Measurements from ENCODE around the gene LARP6. TPM values are rescaled to one million over a fixed set of nuclear protein-coding genes. Genes with fewer than 3 reads are reported as not detected.

Gene LARP6
- total and polyA plus RNA-seq, 2 of the 13 experiments (the other 11 are each of a cell fraction or from before 2014, with no cell fraction given) = 2.9 to 8.2 TPM

DNA sequence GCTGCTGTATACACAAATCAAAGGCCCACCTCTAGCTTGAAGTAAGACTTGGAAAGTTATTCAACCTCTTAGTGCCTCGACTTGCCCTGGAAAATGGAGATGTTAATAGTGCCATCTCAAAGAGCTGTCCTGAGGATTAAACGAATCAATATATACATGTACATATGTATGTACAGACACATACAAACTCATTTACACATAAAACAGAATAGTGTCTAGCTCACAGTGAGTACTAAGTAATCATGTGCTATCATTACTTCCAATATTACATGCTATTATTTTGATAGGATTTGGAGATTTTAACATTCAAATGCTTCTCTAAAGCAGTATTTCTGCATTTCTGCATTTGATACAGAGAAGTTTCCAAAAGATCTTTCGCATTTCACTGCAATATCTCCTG, 20.5 kb downstream of the LARP6 start:
- Histone ChIP-seq H3K4me1 (ENCODE audit: insufficient read depth, low read length) (peaks cover 38% of the 10 kb centered on the region), H4K20me1 (ENCODE audit: insufficient read depth, low read length) (no peaks in the 10 kb centered on the region), H3K4me2 (ENCODE audit: low read depth, low read length) (peak overlapping the region; percentile 68), H3K4me3 (replicated peaks in 1 of 3; ENCODE audit: insufficient read depth in 1 of 3, low read depth in 2 of 3, low read length in 3 of 3) (no peak overlapping the region; a peak in 1 of 6 replicates), H3K79me2 (ENCODE audit: insufficient read depth, low read length) (no peaks in the 10 kb centered on the region), H3K27ac (ENCODE audit: extremely low read length, insufficient read depth, low read length) (no peak overlapping the region), H3K9ac (ENCODE audit: insufficient read depth, low read depth, low read length) (no peak overlapping the region), H3K27me3 (ENCODE audit: control insufficient read depth in 1 of 2, insufficient read depth in 2 of 2, low read length in 2 of 2) (no peaks in the 10 kb centered on the region), H3K9me3 (ENCODE audit: low read length) (no peaks in the 10 kb centered on the region), H3K36me3 (replicated peaks in 1 of 2; ENCODE audit: control insufficient read depth in 1 of 2, insufficient read depth in 2 of 2, low read length in 2 of 2) (no peaks in the 10 kb centered on the region), H2AFZ (ENCODE audit: low read length) (no peak overlapping the region)
- no peak for ATAC-seq
- CTCF ChIA-PET (ENCODE audit: low intra/inter-chr PET ratio, low total read pairs) = interaction anchor here (1.1 kb wide), 1 partner anchor 9 kb away, joined by 3 read pairs; no protein-coding TSS in a partner anchor
- in situ Hi-C loops (cut with HindIII; ENCODE audit: extremely low pct_ligation_motif_present, low pct_unique_long_range_greater_than_20kb) = no loop called here
- intact Hi-C loops (cut with micrococcal nuclease; ENCODE audit: unreplicated experiment) = no loop called here
- no TSS peak for BruUV-seq (replicated peaks)
- POLR2A ChIA-PET = interaction anchor here (0.9 to 6.9 kb wide), 8 partner anchors 9 to 70 kb away, joined by 3 to 69 read pairs (median 9); partner anchors contain the start of genes LARP6, THAP10 and UACA
- no peak for FAIRE-seq
- TF ChIP-seq ZNF180 (CRISPR knock-in tag; IDR thresholded peaks at IDR 0.05; ENCODE audit: borderline replicate concordance, low read depth) (no peak), ZSCAN20 (CRISPR knock-in tag; IDR thresholded peaks at IDR 0.05; ENCODE audit: borderline replicate concordance) (no peak), ZNF138 (CRISPR knock-in tag; IDR thresholded peaks at IDR 0.05; ENCODE audit: low read depth) (no peak), ZFP37 (CRISPR knock-in tag; IDR thresholded peaks at IDR 0.05; ENCODE audit: borderline replicate concordance) (no peak), ZNF562 (CRISPR knock-in tag; IDR thresholded peaks at IDR 0.05; ENCODE audit: borderline replicate concordance) (no peak), RCOR2 (CRISPR knock-in tag; IDR thresholded peaks at IDR 0.05) (no peak), ZKSCAN8 (CRISPR knock-in tag; IDR thresholded peaks at IDR 0.05; ENCODE audit: borderline replicate concordance) (no peak), PAF1 (CRISPR knock-in tag; IDR thresholded peaks at IDR 0.05) (no peak), KLF11 (CRISPR knock-in tag; IDR thresholded peaks at IDR 0.05) (no peak), SP140L (CRISPR knock-in tag; IDR thresholded peaks at IDR 0.05; ENCODE audit: borderline replicate concordance) (no peak), ZFP1 (CRISPR knock-in tag; IDR thresholded peaks at IDR 0.05) (no peak), ZNF790 (CRISPR knock-in tag; IDR thresholded peaks at IDR 0.05; ENCODE audit: borderline replicate concordance) (no peak), NCOR1 (IDR thresholded peaks at IDR 0.05; ENCODE audit: borderline replicate concordance, low read length) (no peak), HCFC1 (IDR thresholded peaks at IDR 0.05; ENCODE audit: low read depth, low read length) (no peak), HNF4A (CRISPR knock-in tag; IDR thresholded peaks at IDR 0.05) (no peak), GATA4 (IDR thresholded peaks at IDR 0.05; ENCODE audit: borderline replicate concordance, low read depth) (no peak)
- TF ChIP-seq, protein P1, sequence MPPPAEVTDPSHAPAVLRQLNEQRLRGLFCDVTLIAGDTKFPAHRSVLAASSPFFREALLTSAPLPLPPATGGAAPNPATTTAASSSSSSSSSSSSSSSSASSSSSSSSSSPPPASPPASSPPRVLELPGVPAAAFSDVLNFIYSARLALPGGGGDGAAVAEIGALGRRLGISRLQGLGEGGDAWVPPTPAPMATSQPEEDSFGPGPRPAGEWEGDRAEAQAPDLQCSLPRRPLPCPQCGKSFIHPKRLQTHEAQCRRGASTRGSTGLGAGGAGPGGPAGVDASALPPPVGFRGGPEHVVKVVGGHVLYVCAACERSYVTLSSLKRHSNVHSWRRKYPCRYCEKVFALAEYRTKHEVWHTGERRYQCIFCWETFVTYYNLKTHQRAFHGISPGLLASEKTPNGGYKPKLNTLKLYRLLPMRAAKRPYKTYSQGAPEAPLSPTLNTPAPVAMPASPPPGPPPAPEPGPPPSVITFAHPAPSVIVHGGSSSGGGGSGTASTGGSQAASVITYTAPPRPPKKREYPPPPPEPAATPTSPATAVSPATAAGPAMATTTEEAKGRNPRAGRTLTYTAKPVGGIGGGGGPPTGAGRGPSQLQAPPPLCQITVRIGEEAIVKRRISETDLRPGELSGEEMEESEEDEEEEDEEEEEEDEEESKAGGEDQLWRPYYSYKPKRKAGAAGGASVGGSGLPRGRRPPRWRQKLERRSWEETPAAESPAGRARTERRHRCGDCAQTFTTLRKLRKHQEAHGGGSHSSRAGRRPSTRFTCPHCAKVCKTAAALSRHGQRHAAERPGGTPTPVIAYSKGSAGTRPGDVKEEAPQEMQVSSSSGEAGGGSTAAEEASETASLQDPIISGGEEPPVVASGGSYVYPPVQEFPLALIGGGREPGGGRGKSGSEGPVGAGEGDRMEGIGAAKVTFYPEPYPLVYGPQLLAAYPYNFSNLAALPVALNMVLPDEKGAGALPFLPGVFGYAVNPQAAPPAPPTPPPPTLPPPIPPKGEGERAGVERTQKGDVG (CRISPR knock-in tag; IDR thresholded peaks at IDR 0.05; ENCODE audit: borderline replicate concordance) = no peak
- TF ChIP-seq, protein P2, sequence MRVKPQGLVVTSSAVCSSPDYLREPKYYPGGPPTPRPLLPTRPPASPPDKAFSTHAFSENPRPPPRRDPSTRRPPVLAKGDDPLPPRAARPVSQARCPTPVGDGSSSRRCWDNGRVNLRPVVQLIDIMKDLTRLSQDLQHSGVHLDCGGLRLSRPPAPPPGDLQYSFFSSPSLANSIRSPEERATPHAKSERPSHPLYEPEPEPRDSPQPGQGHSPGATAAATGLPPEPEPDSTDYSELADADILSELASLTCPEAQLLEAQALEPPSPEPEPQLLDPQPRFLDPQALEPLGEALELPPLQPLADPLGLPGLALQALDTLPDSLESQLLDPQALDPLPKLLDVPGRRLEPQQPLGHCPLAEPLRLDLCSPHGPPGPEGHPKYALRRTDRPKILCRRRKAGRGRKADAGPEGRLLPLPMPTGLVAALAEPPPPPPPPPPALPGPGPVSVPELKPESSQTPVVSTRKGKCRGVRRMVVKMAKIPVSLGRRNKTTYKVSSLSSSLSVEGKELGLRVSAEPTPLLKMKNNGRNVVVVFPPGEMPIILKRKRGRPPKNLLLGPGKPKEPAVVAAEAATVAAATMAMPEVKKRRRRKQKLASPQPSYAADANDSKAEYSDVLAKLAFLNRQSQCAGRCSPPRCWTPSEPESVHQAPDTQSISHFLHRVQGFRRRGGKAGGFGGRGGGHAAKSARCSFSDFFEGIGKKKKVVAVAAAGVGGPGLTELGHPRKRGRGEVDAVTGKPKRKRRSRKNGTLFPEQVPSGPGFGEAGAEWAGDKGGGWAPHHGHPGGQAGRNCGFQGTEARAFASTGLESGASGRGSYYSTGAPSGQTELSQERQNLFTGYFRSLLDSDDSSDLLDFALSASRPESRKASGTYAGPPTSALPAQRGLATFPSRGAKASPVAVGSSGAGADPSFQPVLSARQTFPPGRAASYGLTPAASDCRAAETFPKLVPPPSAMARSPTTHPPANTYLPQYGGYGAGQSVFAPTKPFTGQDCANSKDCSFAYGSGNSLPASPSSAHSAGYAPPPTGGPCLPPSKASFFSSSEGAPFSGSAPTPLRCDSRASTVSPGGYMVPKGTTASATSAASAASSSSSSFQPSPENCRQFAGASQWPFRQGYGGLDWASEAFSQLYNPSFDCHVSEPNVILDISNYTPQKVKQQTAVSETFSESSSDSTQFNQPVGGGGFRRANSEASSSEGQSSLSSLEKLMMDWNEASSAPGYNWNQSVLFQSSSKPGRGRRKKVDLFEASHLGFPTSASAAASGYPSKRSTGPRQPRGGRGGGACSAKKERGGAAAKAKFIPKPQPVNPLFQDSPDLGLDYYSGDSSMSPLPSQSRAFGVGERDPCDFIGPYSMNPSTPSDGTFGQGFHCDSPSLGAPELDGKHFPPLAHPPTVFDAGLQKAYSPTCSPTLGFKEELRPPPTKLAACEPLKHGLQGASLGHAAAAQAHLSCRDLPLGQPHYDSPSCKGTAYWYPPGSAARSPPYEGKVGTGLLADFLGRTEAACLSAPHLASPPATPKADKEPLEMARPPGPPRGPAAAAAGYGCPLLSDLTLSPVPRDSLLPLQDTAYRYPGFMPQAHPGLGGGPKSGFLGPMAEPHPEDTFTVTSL (CRISPR knock-in tag; IDR thresholded peaks at IDR 0.05; ENCODE audit: borderline replicate concordance) = no peak
- 84% methylated on average over 3 of the region's 3 CpGs for WGBS (ENCODE audit: low lambda C conversion rate)
- DNase-seq (ENCODE audit: low spot score) = no peak
